Endothelial cell of umbilical vein (primary cell): ENCODE results near the gene NRG3. TPM values are rescaled to one million over a fixed set of nuclear protein-coding genes. Genes with fewer than 3 reads are reported as not detected.

Source experiments
- BruUV-seq: library from RNA; stranded (reverse); fragments of 400-500 nt; replicated peaks from 2 replicates; lab custom pipeline; 2021; lab: Mats Ljungman, UMichigan
- CTCF ChIA-PET: fragments of 300-600, 350-600 bp; sonication (Branson Sonifier 250); formaldehyde crosslinking; loops from one replicate; lab custom pipeline; 2021; ENCODE audit warnings: antibody characterized with exemption, inconsistent platforms; lab: Charles Lee
- POLR2A ChIA-PET: fragments of 300-600, 350-600 bp; sonication (Branson Sonifier 250); formaldehyde crosslinking; loops from one replicate; lab custom pipeline; 2021; ENCODE audit warnings: antibody characterized with exemption, inconsistent platforms; lab: Charles Lee
- DNase-seq: peaks from one replicate; pipeline ENCODE4 v3.0.0-alpha.2; 2011; ENCODE audit warnings: low read depth, low spot score
- FAIRE-seq: peaks from 2 replicates; lab custom pipeline; 2011; peaks lifted over from hg19 to GRCh38; lab: Jason Lieb, UNC
- H2AFZ ChIP-seq: 2 replicates; pipeline ENCODE4 v1.6.0; 2012; ENCODE audit warnings: low read depth, low read length, control low read depth, inconsistent platforms
- H3K27ac ChIP-seq: 2 replicates; pipeline ENCODE4 v1.5.1; 2011; ENCODE audit warnings: low read depth, mild to moderate bottlenecking, control low read depth, low read length, moderate library complexity; ENCODE audit not compliant: insufficient read depth
- H3K27me3 ChIP-seq, 2 experiments: 2 replicates each; pipeline versions ENCODE4 v1.6.0 to v1.6.1; 2011; ENCODE audit warnings: low read length in 2 of 2, mixed read lengths in 1 of 2; ENCODE audit not compliant: control insufficient read depth in 2 of 2, insufficient read depth in 2 of 2
- H3K36me3 ChIP-seq, 2 experiments: 2 replicates in 1 of 2; 3 replicates in 1 of 2; pipeline ENCODE4 v1.5.1; 2011; ENCODE audit warnings: low read length in 2 of 2, mild to moderate bottlenecking in 1 of 2, moderate library complexity in 1 of 2; ENCODE audit not compliant: control insufficient read depth in 2 of 2, insufficient read depth in 2 of 2; ENCODE audit errors: extremely low read depth in 1 of 2
- H3K4me1 ChIP-seq: 3 replicates; pipeline ENCODE4 v1.5.1; 2011; ENCODE audit warnings: mild to moderate bottlenecking, low read length; ENCODE audit not compliant: control insufficient read depth, insufficient read depth; ENCODE audit errors: extremely low read depth
- H3K4me2 ChIP-seq: 2 replicates; pipeline ENCODE4 v1.6.1; 2011; ENCODE audit warnings: low read length, control low read depth, mixed read lengths; ENCODE audit not compliant: insufficient read depth
- H3K4me3 ChIP-seq, 3 experiments: fragments of 200-600 bp in 1 of 3; sonication (generic), shearing (Covaris generic) in 1 of 3; replicated peaks in 1 of 3; 2 replicates each; pipeline ENCODE4 v1.5.1; 2011 to 2016; ENCODE audit warnings: control low read depth in 3 of 3, low read length in 3 of 3, mild to moderate bottlenecking in 2 of 3, inconsistent platforms in 1 of 3, low read depth in 1 of 3, moderate library complexity in 1 of 3; ENCODE audit not compliant: insufficient read depth in 1 of 3
- H3K79me2 ChIP-seq: 2 replicates; pipeline ENCODE4 v1.6.0; 2012; ENCODE audit warnings: low read length, inconsistent platforms; ENCODE audit not compliant: control insufficient read depth, insufficient read depth
- H3K9ac ChIP-seq: replicated peaks from 2 replicates; pipeline ENCODE3; 2011; ENCODE audit warnings: low read length, control low read depth; ENCODE audit not compliant: insufficient read depth; ENCODE audit errors: extremely low read depth
- H3K9me1 ChIP-seq: replicated peaks from 3 replicates; pipeline ENCODE4 v1.6.0; 2011; ENCODE audit warnings: mild to moderate bottlenecking, low read length; ENCODE audit not compliant: control insufficient read depth, insufficient read depth; ENCODE audit errors: extremely low read depth
- H3K9me3 ChIP-seq: replicated peaks from 2 replicates; pipeline ENCODE4 v1.5.1; 2012; ENCODE audit warnings: low read length, inconsistent platforms; ENCODE audit not compliant: control insufficient read depth, insufficient read depth
- H4K20me1 ChIP-seq: replicated peaks from 2 replicates; pipeline ENCODE3; 2011; ENCODE audit warnings: mild to moderate bottlenecking, low read length; ENCODE audit not compliant: control insufficient read depth, insufficient read depth; ENCODE audit errors: extremely low read depth
- EZH2 ChIP-seq: IDR thresholded peaks from 2 replicates; pipeline ENCODE4 v1.6.1; 2012; ENCODE audit warnings: borderline replicate concordance, low read depth, mild to moderate bottlenecking, moderate library complexity, low read length, inconsistent platforms; ENCODE audit not compliant: severe bottlenecking
- FOS ChIP-seq: IDR thresholded peaks from 2 replicates; pipeline ENCODE4 v1.6.1; 2011; ENCODE audit warnings: mild to moderate bottlenecking, low read length, moderate library complexity, borderline replicate concordance; ENCODE audit not compliant: insufficient read depth
- GATA2 ChIP-seq: IDR thresholded peaks from 2 replicates; pipeline ENCODE4 v1.7.0; 2011; ENCODE audit warnings: low read depth, mild to moderate bottlenecking, moderate library complexity, mixed read lengths, low read length; ENCODE audit not compliant: insufficient read length, insufficient read depth
- JUN ChIP-seq: IDR thresholded peaks from 2 replicates; pipeline ENCODE4 v1.6.1; 2011; ENCODE audit warnings: borderline replicate concordance, low read depth; ENCODE audit not compliant: insufficient read length, insufficient read depth
- MYC ChIP-seq: IDR thresholded peaks from one replicate; pipeline ENCODE4 v1.6.1; 2011; ENCODE audit warnings: mild to moderate bottlenecking, low read depth, low read length
- POLR2A ChIP-seq: IDR thresholded peaks from 2 replicates; pipeline ENCODE4 v1.6.1; 2012; ENCODE audit warnings: low read depth, mild to moderate bottlenecking, control low read depth, low read length
- POLR2AphosphoS5 ChIP-seq: IDR thresholded peaks from 2 replicates; pipeline ENCODE4 v1.6.1; 2012; ENCODE audit warnings: low read depth, mild to moderate bottlenecking, control low read depth, low read length, moderate library complexity; ENCODE audit not compliant: insufficient read depth
- dilution Hi-C: fragments of 300-500 bp; cut with MboI; formaldehyde crosslinking; loops from one replicate; pipeline ENCODE4 v1.15.0; 2019; ENCODE audit warnings: low sequenced_read_pairs; ENCODE audit not compliant: extremely low pct_ligation_motif_present
- intact Hi-C: fragments of 100-400 bp; cut with micrococcal nuclease; formaldehyde crosslinking; loops from one replicate; pipeline ENCODE4 v1.10.0; 2022
- polyA plus RNA-seq, 4 experiments: library from polyadenylated mRNA; depleted of rRNA in 3 of 4; stranded (reverse) in 3 of 4; unstranded in 1 of 4; fragments of >200 nt; gene quantifications; 2 replicates each; pipeline versions ENCODE4 v1.2.1 to v1.2.3, GENCODE V29; 2011 to 2012; ENCODE audit warnings: missing spikeins in 1 of 4
- total RNA-seq: library from RNA; stranded (reverse); gene quantifications from 2 replicates; pipeline ENCODE4 v1.2.3, GENCODE V29; 2021
- TF ChIP-seq, protein P1 (sequence below): IDR thresholded peaks from 2 replicates; pipeline ENCODE4 v1.6.1; 2011; ENCODE audit not compliant: insufficient read depth, insufficient read length
- TF ChIP-seq, protein P2 (sequence below), 2 donors: IDR thresholded peaks; 1 replicate in 1 of 2; 2 replicates in 1 of 2; pipeline ENCODE4 v1.5.1; 2011; ENCODE audit warnings: low read length in 2 of 2, mild to moderate bottlenecking in 2 of 2, moderate library complexity in 2 of 2, control low read depth in 1 of 2, inconsistent platforms in 1 of 2, low read depth in 1 of 2; ENCODE audit not compliant: insufficient read depth in 1 of 2; ENCODE audit errors: extremely low read depth in 1 of 2

Gene NRG3
- total and polyA plus RNA-seq, 2 donors (not counting 3 experiments of a cell fraction or from before 2014, with no cell fraction given) = 1.9 to 3.9 TPM

DNA sequence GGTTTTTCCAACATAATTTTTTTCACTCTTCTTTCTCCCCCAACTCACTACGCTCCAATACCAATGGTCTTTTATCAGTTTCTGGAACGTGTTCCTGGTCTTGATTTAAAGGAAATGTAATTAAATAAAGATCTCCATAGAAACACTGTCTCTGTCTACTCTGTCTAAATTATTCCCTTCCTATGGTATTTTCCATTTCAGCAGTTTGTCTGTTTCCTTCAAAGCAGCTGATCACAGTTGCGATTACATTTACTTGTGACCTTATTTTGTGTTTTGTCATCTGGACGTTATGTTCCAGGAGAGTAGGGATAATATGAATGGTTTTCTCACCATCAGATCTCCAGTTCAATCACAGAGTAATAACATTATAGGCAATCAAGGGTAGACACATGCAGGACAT lies 359.2 kb downstream of the NRG3 start:
- Histone ChIP-seq H3K27me3 (no peaks in the 10 kb centered on the region), H3K27ac (no peak overlapping the region), H3K4me3 (no peak overlapping the region), H3K79me2 (no peaks in the 10 kb centered on the region), H3K9me3 (no peaks in the 10 kb centered on the region), H3K4me2 (no peak overlapping the region), H3K36me3 (no peaks in the 10 kb centered on the region), H4K20me1 (no peaks in the 10 kb centered on the region), H2AFZ (no peak overlapping the region), H3K4me1 (no peaks in the 10 kb centered on the region), H3K9ac (no peak overlapping the region), H3K9me1 (no peaks in the 10 kb centered on the region)
- TF ChIP-seq JUN (no peak), GATA2 (no peak), EZH2 (no peak), MYC (no peak), FOS (no peak), POLR2A (no peak), POLR2AphosphoS5 (no peak)
- TF ChIP-seq, protein P1, sequence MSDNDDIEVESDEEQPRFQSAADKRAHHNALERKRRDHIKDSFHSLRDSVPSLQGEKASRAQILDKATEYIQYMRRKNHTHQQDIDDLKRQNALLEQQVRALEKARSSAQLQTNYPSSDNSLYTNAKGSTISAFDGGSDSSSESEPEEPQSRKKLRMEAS = no peak
- TF ChIP-seq, protein P2, sequence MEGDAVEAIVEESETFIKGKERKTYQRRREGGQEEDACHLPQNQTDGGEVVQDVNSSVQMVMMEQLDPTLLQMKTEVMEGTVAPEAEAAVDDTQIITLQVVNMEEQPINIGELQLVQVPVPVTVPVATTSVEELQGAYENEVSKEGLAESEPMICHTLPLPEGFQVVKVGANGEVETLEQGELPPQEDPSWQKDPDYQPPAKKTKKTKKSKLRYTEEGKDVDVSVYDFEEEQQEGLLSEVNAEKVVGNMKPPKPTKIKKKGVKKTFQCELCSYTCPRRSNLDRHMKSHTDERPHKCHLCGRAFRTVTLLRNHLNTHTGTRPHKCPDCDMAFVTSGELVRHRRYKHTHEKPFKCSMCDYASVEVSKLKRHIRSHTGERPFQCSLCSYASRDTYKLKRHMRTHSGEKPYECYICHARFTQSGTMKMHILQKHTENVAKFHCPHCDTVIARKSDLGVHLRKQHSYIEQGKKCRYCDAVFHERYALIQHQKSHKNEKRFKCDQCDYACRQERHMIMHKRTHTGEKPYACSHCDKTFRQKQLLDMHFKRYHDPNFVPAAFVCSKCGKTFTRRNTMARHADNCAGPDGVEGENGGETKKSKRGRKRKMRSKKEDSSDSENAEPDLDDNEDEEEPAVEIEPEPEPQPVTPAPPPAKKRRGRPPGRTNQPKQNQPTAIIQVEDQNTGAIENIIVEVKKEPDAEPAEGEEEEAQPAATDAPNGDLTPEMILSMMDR (IDR thresholded peaks at IDR 0.05; ENCODE audit: extremely low read depth in 1 of 2, insufficient read depth in 1 of 2, low read depth in 1 of 2, low read length in 2 of 2) = no peak
- intact Hi-C loops = no loop called here
- POLR2A ChIA-PET = no interaction called here
- dilution Hi-C loops = no loop called here
- CTCF ChIA-PET = no interaction called here
- no peak for FAIRE-seq
- no peak for DNase-seq
- no TSS peak for BruUV-seq
